K562 (cell line): Measurements from ENCODE around the gene CREB3L2. TPM values are rescaled to one million over a fixed set of nuclear protein-coding genes. Genes with fewer than 3 reads are reported as not detected.
A peak's percentile ranks its signal among the peaks of the same experiment; 100 is the strongest.

Experiments
- ATAC-seq: fragments of 200-7000 bp; cut with Tn5 transposase; 3 replicates; pipeline ENCODE4 v1.9.1; 2020; ENCODE audit warnings: moderate library complexity
- BruUV-seq: library from RNA; stranded (reverse); fragments of 400-500 nt; replicated peaks from 2 replicates; lab custom pipeline; 2021; lab: Mats Ljungman, UMichigan
- CTCF ChIA-PET: fragments of 300-600 bp; formaldehyde crosslinking; extraction: SDS; loops from one replicate; lab custom pipeline; 2021; ENCODE audit warnings: low intra/inter-chr PET ratio; lab: Yijun Ruan, JAX
- POLR2A ChIA-PET: fragments of 300-600, 350-650 bp; sonication (Branson Sonifier 250); formaldehyde crosslinking; extraction: SDS; loops from one replicate; lab custom pipeline; 2021; ENCODE audit warnings: antibody characterized with exemption, inconsistent platforms; lab: Yijun Ruan, JAX
- DNase-seq, 4 experiments: peaks; one replicate each; pipeline versions ENCODE4 v3.0.0 to v3.0.0-alpha.2; 2011 to 2018; ENCODE audit warnings: low spot score in 3 of 4, mixed read lengths in 3 of 4; ENCODE audit errors: extremely low read depth in 1 of 4
- FAIRE-seq: peaks from 2 replicates; lab custom pipeline; 2011; peaks lifted over from hg19 to GRCh38; lab: Jason Lieb, UNC
- H2AFZ ChIP-seq: 2 replicates; pipeline ENCODE4 v1.6.0; 2011; ENCODE audit warnings: low read depth, low read length, control low read depth, inconsistent platforms
- H3K27ac ChIP-seq: fragments of 200-600 bp; 3 replicates; pipeline ENCODE4 v1.8.0; 2011; ENCODE audit warnings: low read depth, mild to moderate bottlenecking, control low read depth, inconsistent platforms, low read length, moderate library complexity, mixed read lengths; ENCODE audit errors: extremely low read depth
- H3K27me3 ChIP-seq, 2 experiments: fragments of 300-600 bp in 1 of 2; 2 replicates in 1 of 2; 3 replicates in 1 of 2; pipeline versions ENCODE4 v1.6.0 to v1.8.0; 2011; ENCODE audit warnings: inconsistent platforms in 2 of 2, low read length in 2 of 2, mild to moderate bottlenecking in 1 of 2, mixed read lengths in 1 of 2, moderate library complexity in 1 of 2; ENCODE audit not compliant: control insufficient read depth in 2 of 2, insufficient read depth in 2 of 2
- H3K36me3 ChIP-seq: fragments of 300-600 bp; 3 replicates; pipeline ENCODE4 v1.8.0; 2011; ENCODE audit warnings: mild to moderate bottlenecking, low read length, inconsistent platforms; ENCODE audit not compliant: control insufficient read depth, insufficient read depth
- H3K4me1 ChIP-seq, 2 experiments: fragments of 200-600 bp in 1 of 2; replicated peaks in 1 of 2; 2 replicates in 1 of 2; 3 replicates in 1 of 2; pipeline versions ENCODE4 v1.5.1 to v1.8.0; 2011; ENCODE audit warnings: inconsistent platforms in 2 of 2, low read length in 2 of 2, mild to moderate bottlenecking in 1 of 2, mixed read lengths in 1 of 2, moderate library complexity in 1 of 2; ENCODE audit not compliant: control insufficient read depth in 2 of 2, insufficient read depth in 2 of 2
- H3K4me2 ChIP-seq: 2 replicates; pipeline ENCODE4 v1.6.1; 2011; ENCODE audit warnings: low read length, control low read depth, inconsistent platforms, mixed read lengths; ENCODE audit not compliant: insufficient read depth
- H3K4me3 ChIP-seq: fragments of 200-600 bp; sonication (generic), shearing (Covaris generic); 2 replicates; pipeline ENCODE4 v1.5.1; 2016; ENCODE audit warnings: control low read depth, inconsistent platforms
- H3K79me2 ChIP-seq: fragments of 200-600 bp; 3 replicates; pipeline ENCODE4 v1.8.0; 2011; ENCODE audit warnings: low read length, inconsistent platforms; ENCODE audit not compliant: control insufficient read depth, insufficient read depth
- H3K9ac ChIP-seq, 2 experiments: 2 replicates each; pipeline versions ENCODE4 v1.6.0 to v1.6.1; 2011; ENCODE audit warnings: low read depth in 2 of 2, low read length in 2 of 2, control low read depth in 1 of 2, inconsistent platforms in 1 of 2, mild to moderate bottlenecking in 1 of 2, mixed read lengths in 1 of 2; ENCODE audit not compliant: insufficient read depth in 1 of 2
- H3K9me1 ChIP-seq: one replicate; pipeline ENCODE4 v1.6.0; 2011; ENCODE audit warnings: inconsistent platforms, mild to moderate bottlenecking, low read length, moderate library complexity; ENCODE audit not compliant: control insufficient read depth, insufficient read depth
- H3K9me3 ChIP-seq: replicated peaks from 2 replicates; pipeline ENCODE4 v1.5.1; 2011; ENCODE audit warnings: low read depth, low read length, inconsistent platforms; ENCODE audit not compliant: control insufficient read depth, insufficient read depth
- H4K20me1 ChIP-seq: replicated peaks from 2 replicates; pipeline ENCODE4 v1.6.1; 2011; ENCODE audit warnings: low read length, inconsistent platforms, mixed read lengths; ENCODE audit not compliant: control insufficient read depth, insufficient read depth
- CTCF ChIP-seq, 3 experiments: IDR thresholded peaks in 2 of 3; conservative IDR thresholded peaks in 1 of 3; 2 replicates each; pipeline ENCODE4 v1.5.1; 2011 to 2012; ENCODE audit warnings: low read length in 3 of 3, mild to moderate bottlenecking in 3 of 3, control low read depth in 2 of 3, improper control_type of control experiment in 1 of 3, inconsistent platforms in 1 of 3, low read depth in 1 of 3, mixed read lengths in 1 of 3, moderate library complexity in 1 of 3; ENCODE audit not compliant: insufficient read depth in 2 of 3
- ETS1 ChIP-seq: conservative IDR thresholded peaks from 2 replicates; pipeline ENCODE4 v1.6.1; 2011; ENCODE audit warnings: low read depth, mild to moderate bottlenecking, low read length; ENCODE audit not compliant: control insufficient read depth
- ETV1 ChIP-seq: fragments of 450-650 bp; conservative IDR thresholded peaks from 2 replicates; pipeline ENCODE4 v1.6.1; 2016; ENCODE audit warnings: missing genetic modification characterization, control low read depth, low read depth, missing compliant biosample characterization
- ID3 ChIP-seq, 2 experiments: fragments of 250-450 bp in 1 of 2; fragments of 450-650 bp in 1 of 2; sonication (Bioruptor Pico) in 1 of 2; IDR thresholded peaks; 2 replicates each; pipeline versions ENCODE4 v1.6.1 to v1.8.0; 2016 to 2021; ENCODE audit warnings: mild to moderate bottlenecking in 2 of 2, moderate library complexity in 2 of 2, missing compliant biosample characterization in 1 of 2, missing genetic modification characterization in 1 of 2
- LARP7 ChIP-seq: fragments of 450-650 bp; IDR thresholded peaks from 2 replicates; pipeline ENCODE4 v1.6.1; 2016
- PHF20 ChIP-seq: fragments of 450-650 bp; IDR thresholded peaks from 2 replicates; pipeline ENCODE4 v1.6.1; 2018; ENCODE audit not compliant: partially characterized antibody
- PRMT5 ChIP-seq: sonication (generic); formaldehyde crosslinking; IDR thresholded peaks from 2 replicates; pipeline ENCODE4 v1.5.0; 2020; ENCODE audit warnings: missing genetic modification reagents
- ZBTB33 ChIP-seq: sonication (generic); formaldehyde crosslinking; IDR thresholded peaks from 2 replicates; pipeline ENCODE4 v1.8.1; 2023; ENCODE audit warnings: mild to moderate bottlenecking, missing genetic modification reagents
- ZNF197 ChIP-seq: fragments of 200-800 bp; sonication (Bioruptor generic); IDR thresholded peaks from 2 replicates; pipeline ENCODE4 v1.6.1; 2016; ENCODE audit warnings: low read depth, missing genetic modification characterization, missing compliant biosample characterization
- ZNF280B ChIP-seq: fragments of 250-450 bp; sonication (Bioruptor Pico); IDR thresholded peaks from 2 replicates; pipeline ENCODE4 v1.5.1; 2021; ENCODE audit warnings: mild to moderate bottlenecking
- ZNF3 ChIP-seq: fragments of 250-450 bp; sonication (Bioruptor Pico); IDR thresholded peaks from 2 replicates; pipeline ENCODE4 v1.5.0; 2021; ENCODE audit warnings: mild to moderate bottlenecking, moderate library complexity
- ZNF354B ChIP-seq: fragments of 250-450 bp; sonication (Bioruptor Pico); IDR thresholded peaks from 2 replicates; pipeline ENCODE4 v1.4.0; 2020
- WGBS: fragments of 100-300 bp; shearing (Covaris generic); methylation state at CpG from one replicate; pipeline ENCODE4 v1.1.6; 2016; ENCODE audit warnings: low coverage, mixed read lengths; ENCODE audit not compliant: insufficient coverage; ENCODE audit errors: missing lambda C conversion rate; 5-methylcytosine and 5-hydroxymethylcytosine counted together
- in situ Hi-C: fragments of 300-500 bp; cut with MboI; formaldehyde crosslinking; loops from 4 replicates; pipeline ENCODE4 v1.15.0; 2018; ENCODE audit warnings: inconsistent platforms, mixed read lengths
- intact Hi-C: fragments of 100-400 bp; cut with micrococcal nuclease; formaldehyde crosslinking; loops from 2 replicates; pipeline ENCODE4 v1.14.2; 2022
- polyA plus RNA-seq, 8 experiments: library from polyadenylated mRNA; depleted of rRNA in 4 of 8; stranded (reverse) in 5 of 8; unstranded in 3 of 8; fragments of >200 nt; fragmentation: Nextera tagmentation in 2 of 8; fragmentation: Illumina TruSeq in 1 of 8; extraction: Ambion mirVana in 2 of 8; extraction: Trizol in 1 of 8; gene quantifications; 2 replicates each; pipeline versions ENCODE4 v1.2.1 to v1.2.3, GENCODE V29; 2011 to 2014; ENCODE audit warnings: inconsistent platforms in 1 of 8, missing spikeins in 1 of 8
- total RNA-seq, 7 experiments: library from RNA; depleted of rRNA in 6 of 7; stranded (reverse); fragments of >200 nt in 6 of 7; fragmentation: Illumina TruSeq in 2 of 7; extraction: Trizol in 2 of 7; gene quantifications; 2 replicates each; pipeline versions ENCODE4 v1.2.1 to v1.2.3, GENCODE V29; 2011 to 2021; ENCODE audit warnings: low replicate concordance in 1 of 7

CREB3L2 gene
- total and polyA plus RNA-seq, 9 of the 15 experiments (the other 6 are each of a cell fraction or from before 2014, with no cell fraction given) = 7.1 to 45.6 (median 15.8) TPM

- ATAC-seq = peak; percentile 62
- in situ Hi-C loops = no loop called here
- DNase-seq = peak in 3 of 4 experiments; percentile 35 to 78 (median 64)
- ChIA-PET CTCF (no interaction called here), POLR2A (interaction anchor here (0.5 to 2.4 kb wide), 9 partner anchors 7 to 64 kb away, joined by 3 to 14 read pairs (median 4); partner anchors contain the start of gene CREB3L2)
- no peaks in the 10 kb centered on the region for H3K27me3 ChIP-seq
- H3K9me3 ChIP-seq = no peaks in the 10 kb centered on the region; the same call in 1 of the 2 replicates
- no peak overlapping the region for H3K4me3 ChIP-seq
- H3K27ac ChIP-seq = no peak overlapping the region
- peaks cover 8% of the 10 kb centered on the region for H3K9me1 ChIP-seq
- H3K9ac ChIP-seq = peak overlapping the region in 1 of 2 experiments; percentile 45; a peak in 1 of 4 replicates
- peaks cover 22% of the 10 kb centered on the region for H4K20me1 ChIP-seq
- 62% methylated on average over 11 of the region's 11 CpGs for WGBS
- peaks cover 95% of the 10 kb centered on the region for H3K79me2 ChIP-seq
- peaks cover 37 to 43% of the 10 kb centered on the region in 2 experiments for H3K4me1 ChIP-seq
- no TSS peak for BruUV-seq
- H2AFZ ChIP-seq = no peak overlapping the region
- intact Hi-C loops = no loop called here
- FAIRE-seq = peak; percentile 52
- no peak overlapping the region for H3K4me2 ChIP-seq
- peaks cover 24% of the 10 kb centered on the region for H3K36me3 ChIP-seq
- TF ChIP-seq LARP7 = no peak
- TF ChIP-seq ID3 (CRISPR knock-in tag; IDR thresholded peaks at IDR 0.05) = no peak
- 0 out of 2 replicates have a peak, but pooled peaks have one; percentile 42 for TF ChIP-seq ID3 (tag; IDR thresholded peaks at IDR 0.05)
- no peak for TF ChIP-seq ETS1
- TF ChIP-seq ZBTB33 = no peak
- TF ChIP-seq ZNF280B = no peak
- TF ChIP-seq ZNF354B = no peak
- no peak for TF ChIP-seq ZNF197 (CRISPR knock-in tag)
- TF ChIP-seq ETV1 = no peak
- TF ChIP-seq PHF20 = no peak
- no peak for TF ChIP-seq CTCF (IDR thresholded peaks at IDR 0.05 in 2 of 3, conservative IDR thresholded peaks at IDR 0.05 in 1 of 3; ENCODE audit: insufficient read depth in 2 of 3, low read depth in 1 of 3, low read length in 3 of 3)
- TF ChIP-seq ZNF3 (CRISPR knock-in tag) = no peak
- no peak for TF ChIP-seq PRMT5
These were observed 17.5 kb downstream of the CREB3L2 start for GRCh38 chr7:137984181-137985041.
